ENCODE results near the gene DHRSX. TPM values are rescaled to one million over a fixed set of nuclear protein-coding genes. Genes with fewer than 3 reads are reported as not detected.

DHRSX gene
- total and polyA plus RNA-seq, 2 experiments from 2014 or later = 37.2 to 71.7 TPM

- Histone ChIP-seq H3K27me3 (no peaks in the 10 kb centered on the region), H3K4me3 (no peak overlapping the region), H3K79me2 (peaks cover 3% of the 10 kb centered on the region), H3K9me2 (replicated peaks; ENCODE audit: insufficient read depth) (no peaks in the 10 kb centered on the region), H2AFZ (no peak overlapping the region), H3K4me2 (no peak overlapping the region), H4K20me1 (ENCODE audit: insufficient read depth, poor library complexity, severe bottlenecking) (no peaks in the 10 kb centered on the region), H3K9me3 (ENCODE audit: low read depth) (no peaks in the 10 kb centered on the region), H3K4me1 (ENCODE audit: insufficient read depth) (no peaks in the 10 kb centered on the region), H3K27ac (no peak overlapping the region), H3K36me3 (replicated peaks; ENCODE audit: insufficient read depth, low read depth) (no peaks in the 10 kb centered on the region)
- no peak for DNase-seq (ENCODE audit: low spot score)
- TF ChIP-seq EZH2 (IDR thresholded peaks at IDR 0.05; ENCODE audit: borderline replicate concordance) (no peak), EZH2phosphoT487 (IDR thresholded peaks at IDR 0.05; ENCODE audit: low read depth, severe bottlenecking, unreplicated experiment) (no peak)
- TF ChIP-seq, protein P1, sequence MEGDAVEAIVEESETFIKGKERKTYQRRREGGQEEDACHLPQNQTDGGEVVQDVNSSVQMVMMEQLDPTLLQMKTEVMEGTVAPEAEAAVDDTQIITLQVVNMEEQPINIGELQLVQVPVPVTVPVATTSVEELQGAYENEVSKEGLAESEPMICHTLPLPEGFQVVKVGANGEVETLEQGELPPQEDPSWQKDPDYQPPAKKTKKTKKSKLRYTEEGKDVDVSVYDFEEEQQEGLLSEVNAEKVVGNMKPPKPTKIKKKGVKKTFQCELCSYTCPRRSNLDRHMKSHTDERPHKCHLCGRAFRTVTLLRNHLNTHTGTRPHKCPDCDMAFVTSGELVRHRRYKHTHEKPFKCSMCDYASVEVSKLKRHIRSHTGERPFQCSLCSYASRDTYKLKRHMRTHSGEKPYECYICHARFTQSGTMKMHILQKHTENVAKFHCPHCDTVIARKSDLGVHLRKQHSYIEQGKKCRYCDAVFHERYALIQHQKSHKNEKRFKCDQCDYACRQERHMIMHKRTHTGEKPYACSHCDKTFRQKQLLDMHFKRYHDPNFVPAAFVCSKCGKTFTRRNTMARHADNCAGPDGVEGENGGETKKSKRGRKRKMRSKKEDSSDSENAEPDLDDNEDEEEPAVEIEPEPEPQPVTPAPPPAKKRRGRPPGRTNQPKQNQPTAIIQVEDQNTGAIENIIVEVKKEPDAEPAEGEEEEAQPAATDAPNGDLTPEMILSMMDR (IDR thresholded peaks at IDR 0.05; ENCODE audit: poor library complexity) = no peak
- WGBS (ENCODE audit: low lambda C conversion rate, missing lambda C conversion rate) = 88% methylated on average over 5 of the region's 5 CpGs
These were observed 173.4 kb downstream of the DHRSX start for GRCh38 chrX:2327423-2327822.

DNA sequence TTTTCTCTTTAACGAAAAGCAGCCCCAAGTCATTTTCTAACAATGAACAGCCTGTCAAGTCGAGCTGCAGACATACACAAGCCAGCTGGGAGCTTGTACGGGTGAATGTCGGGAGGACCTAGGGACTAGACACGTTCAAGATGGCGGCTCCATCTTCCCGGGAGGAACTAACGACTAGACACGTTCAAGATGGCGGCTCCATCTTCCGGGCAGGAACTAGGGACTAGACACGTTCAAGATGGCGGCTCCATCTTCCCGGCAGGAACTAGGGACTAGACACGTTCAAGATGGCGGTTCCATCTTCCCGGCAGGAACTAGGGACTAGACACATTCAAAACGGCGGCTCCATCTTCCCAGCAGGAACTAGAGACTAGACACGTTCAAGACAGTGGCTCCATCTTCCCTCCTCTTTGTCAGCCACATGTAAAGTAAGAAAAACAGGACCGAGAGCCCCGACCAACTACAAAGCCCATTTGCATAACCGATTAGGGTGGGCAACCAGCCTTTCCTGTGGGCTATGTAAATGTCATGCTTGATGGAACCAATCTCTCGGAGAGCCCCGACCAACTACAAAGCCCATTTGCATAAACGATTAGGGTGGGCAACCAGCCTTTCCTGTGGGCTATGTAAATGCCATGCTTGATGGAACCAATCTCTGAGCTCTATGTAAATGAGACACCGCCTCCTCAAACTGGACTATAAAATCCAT lies 175.5 kb downstream of the DHRSX start:
- no peak overlapping the region for H3K4me3 ChIP-seq
- no peak overlapping the region for H2AFZ ChIP-seq
- H3K79me2 ChIP-seq = peaks cover 7% of the 10 kb centered on the region
- H3K27ac ChIP-seq = no peak overlapping the region
- TF ChIP-seq EZH2phosphoT487 (IDR thresholded peaks at IDR 0.05; ENCODE audit: low read depth, severe bottlenecking, unreplicated experiment) (no peak), EZH2 (IDR thresholded peaks at IDR 0.05; ENCODE audit: borderline replicate concordance) (no peak)
- TF ChIP-seq, protein P1 (IDR thresholded peaks at IDR 0.05; ENCODE audit: poor library complexity) = no peak
- H3K36me3 ChIP-seq (replicated peaks; ENCODE audit: insufficient read depth, low read depth) = no peaks in the 10 kb centered on the region
- H3K4me2 ChIP-seq = no peak overlapping the region
- no peak for DNase-seq (ENCODE audit: low spot score)
- no peaks in the 10 kb centered on the region for H3K9me2 ChIP-seq (replicated peaks; ENCODE audit: insufficient read depth)
- H3K4me1 ChIP-seq (ENCODE audit: insufficient read depth) = peaks cover 4% of the 10 kb centered on the region
- 97% methylated on average over 25 of the region's 27 CpGs for WGBS (ENCODE audit: low lambda C conversion rate, missing lambda C conversion rate)
- no peaks in the 10 kb centered on the region for H4K20me1 ChIP-seq (ENCODE audit: insufficient read depth, poor library complexity, severe bottlenecking)
- no peaks in the 10 kb centered on the region for H3K9me3 ChIP-seq (ENCODE audit: low read depth)
- no peaks in the 10 kb centered on the region for H3K27me3 ChIP-seq

- 66% methylated on average over 8 of the region's 8 CpGs for WGBS (ENCODE audit: low lambda C conversion rate, missing lambda C conversion rate)
- Histone ChIP-seq H3K9me2 (replicated peaks; ENCODE audit: insufficient read depth) (no peaks in the 10 kb centered on the region), H3K27me3 (no peaks in the 10 kb centered on the region), H3K36me3 (replicated peaks; ENCODE audit: insufficient read depth, low read depth) (no peaks in the 10 kb centered on the region), H2AFZ (no peak overlapping the region), H3K4me1 (ENCODE audit: insufficient read depth) (peaks cover 7% of the 10 kb centered on the region), H4K20me1 (ENCODE audit: insufficient read depth, poor library complexity, severe bottlenecking) (no peaks in the 10 kb centered on the region), H3K9me3 (ENCODE audit: low read depth) (no peaks in the 10 kb centered on the region), H3K4me2 (no peak overlapping the region), H3K27ac (no peak overlapping the region), H3K4me3 (no peak overlapping the region), H3K79me2 (peaks cover 6% of the 10 kb centered on the region)
- TF ChIP-seq, protein P1 (IDR thresholded peaks at IDR 0.05; ENCODE audit: poor library complexity) = no peak
- no peak for TF ChIP-seq EZH2phosphoT487 (IDR thresholded peaks at IDR 0.05; ENCODE audit: low read depth, severe bottlenecking, unreplicated experiment)
- TF ChIP-seq EZH2 (IDR thresholded peaks at IDR 0.05; ENCODE audit: borderline replicate concordance) = no peak
- DNase-seq (ENCODE audit: low spot score) = no peak
These were observed 176.6 kb downstream of the DHRSX start for GRCh38 chrX:2324151-2324550.
